A549 (cell line): ENCODE measurements around the gene WBP1L. TPM values are rescaled to one million over a fixed set of nuclear protein-coding genes. Genes with fewer than 3 reads are reported as not detected.
A peak's percentile ranks its signal among the peaks of the same experiment; 100 is the strongest.

Experiments used
- ATAC-seq, 2 experiments: fragments of 200-7000 bp in 1 of 2; fragments of >200 bp in 1 of 2; cut with Nextera tagmentation in 1 of 2; cut with Tn5 transposase in 1 of 2; 3 replicates each; pipeline versions ENCODE4 v1.8.0 to v1.9.1; 2018 to 2020; ENCODE audit warnings: mild to moderate bottlenecking in 1 of 2, moderate library complexity in 1 of 2
- CTCF ChIA-PET: fragments of 300-600 bp; sonication (Branson Sonifier 250); formaldehyde crosslinking; extraction: SDS; loops from one replicate; lab custom pipeline; 2021; ENCODE audit warnings: antibody characterized with exemption, inconsistent platforms; lab: Yijun Ruan, JAX
- POLR2A ChIA-PET: fragments of 350-600 bp; formaldehyde crosslinking; extraction: SDS; loops from one replicate; lab custom pipeline; 2021; ENCODE audit warnings: antibody characterized with exemption, inconsistent platforms; lab: Yijun Ruan, JAX
- DNase-seq, 2 experiments: peaks; one replicate each; pipeline versions ENCODE4 v3.0.0 to v3.0.0-alpha.2; 2011 to 2016; ENCODE audit warnings: low read depth in 1 of 2, low spot score in 1 of 2
- FAIRE-seq: peaks from 2 replicates; lab custom pipeline; 2011; peaks lifted over from hg19 to GRCh38; lab: Jason Lieb, UNC
- H3K27ac ChIP-seq, 2 experiments: fragments of >200 bp; sonication (Bioruptor Twin); formaldehyde crosslinking; 3 replicates each; pipeline ENCODE4 v1.5.1; 2016 to 2017
- H3K4me1 ChIP-seq: fragments of >200 bp; sonication (Bioruptor Twin); formaldehyde crosslinking; 3 replicates; pipeline ENCODE4 v1.6.1; 2016
- H3K4me2 ChIP-seq: fragments of >200 bp; sonication (Bioruptor Twin); formaldehyde crosslinking; 3 replicates; pipeline ENCODE4 v1.6.1; 2016
- H3K4me3 ChIP-seq: fragments of >200 bp; sonication (Bioruptor Twin); formaldehyde crosslinking; 3 replicates; pipeline ENCODE4 v1.5.1; 2016
- H3K9me3 ChIP-seq: fragments of >200 bp; sonication (Bioruptor Twin); formaldehyde crosslinking; 3 replicates; pipeline ENCODE4 v1.6.1; 2016
- BHLHE40 ChIP-seq: IDR thresholded peaks from 2 replicates; pipeline ENCODE4 v1.6.1; 2012; ENCODE audit warnings: low read depth, low read length, inconsistent platforms
- CBX2 ChIP-seq: fragments of 200-600 bp; sonication (generic); IDR thresholded peaks from 2 replicates; pipeline ENCODE4 v1.6.1; 2016; ENCODE audit warnings: low read depth, mild to moderate bottlenecking, borderline replicate concordance
- CBX8 ChIP-seq: fragments of 200-600 bp; sonication (generic); IDR thresholded peaks from 2 replicates; pipeline ENCODE4 v1.6.1; 2016
- CEBPB ChIP-seq, 2 experiments: fragments of >200 bp in 1 of 2; sonication (Bioruptor Twin) in 1 of 2; formaldehyde crosslinking in 1 of 2; IDR thresholded peaks; 2 replicates each; pipeline ENCODE4 v1.6.1; 2012 to 2016
- CHD4 ChIP-seq: fragments of 200-600 bp; sonication (generic); IDR thresholded peaks from 2 replicates; pipeline ENCODE4 v1.6.1; 2016; ENCODE audit warnings: antibody characterized with exemption, mild to moderate bottlenecking, borderline replicate concordance
- EP300 ChIP-seq, 2 experiments: fragments of >200 bp; sonication (Bioruptor Twin); formaldehyde crosslinking; IDR thresholded peaks; 2 replicates in 1 of 2; 3 replicates in 1 of 2; pipeline ENCODE4 v1.6.1; 2016 to 2017
- HOXB5 ChIP-seq: fragments of 250-450 bp; sonication (Bioruptor Pico); IDR thresholded peaks from 2 replicates; pipeline ENCODE4 v1.5.0; 2020; ENCODE audit warnings: mild to moderate bottlenecking, moderate library complexity
- JUN ChIP-seq, 2 experiments: fragments of >200 bp; sonication (Bioruptor Twin); formaldehyde crosslinking; IDR thresholded peaks; 2 replicates in 1 of 2; 3 replicates in 1 of 2; pipeline ENCODE4 v1.6.1; 2016 to 2017
- JUNB ChIP-seq: fragments of >200 bp; sonication (Bioruptor Twin); formaldehyde crosslinking; IDR thresholded peaks from 2 replicates; pipeline ENCODE4 v1.6.1; 2016
- KDM1A ChIP-seq: fragments of 200-600 bp; sonication (generic); IDR thresholded peaks from 2 replicates; pipeline ENCODE4 v1.6.1; 2016; ENCODE audit warnings: low read depth, mild to moderate bottlenecking
- KDM5A ChIP-seq: fragments of 200-600 bp; sonication (generic); IDR thresholded peaks from 2 replicates; pipeline ENCODE4 v1.6.1; 2016; ENCODE audit warnings: antibody characterized with exemption, mild to moderate bottlenecking
- MAFK ChIP-seq: fragments of 450-650 bp; IDR thresholded peaks from 2 replicates; pipeline ENCODE4 v1.6.1; 2014; ENCODE audit not compliant: partially characterized antibody
- MYC ChIP-seq: IDR thresholded peaks from 2 replicates; pipeline ENCODE4 v1.6.1; 2012; ENCODE audit warnings: mild to moderate bottlenecking, inconsistent platforms, low read length, improper control_type of control experiment, borderline replicate concordance
- NFE2L2 ChIP-seq: fragments of 150-350 bp; conservative IDR thresholded peaks from 2 replicates; pipeline ENCODE4 v1.6.1; 2014; ENCODE audit warnings: low read length
- PBX3 ChIP-seq: IDR thresholded peaks from 2 replicates; pipeline ENCODE4 v1.6.1; 2012
- RAD21 ChIP-seq, 2 experiments: fragments of >200 bp in 1 of 2; sonication (Bioruptor Twin) in 1 of 2; formaldehyde crosslinking in 1 of 2; IDR thresholded peaks in 1 of 2; conservative IDR thresholded peaks in 1 of 2; 2 replicates in 1 of 2; 3 replicates in 1 of 2; pipeline ENCODE4 v1.6.1; 2012 to 2018; ENCODE audit warnings: inconsistent platforms in 1 of 2
- RCOR1 ChIP-seq: fragments of 150-350 bp; IDR thresholded peaks from 2 replicates; pipeline ENCODE4 v1.6.1; 2014; ENCODE audit warnings: antibody characterized with exemption, low read length, low read depth
- REST ChIP-seq: fragments of 200-600 bp; sonication (generic); IDR thresholded peaks from 2 replicates; pipeline ENCODE4 v1.6.1; 2016; ENCODE audit warnings: antibody characterized with exemption, mild to moderate bottlenecking, moderate library complexity
- SMC3 ChIP-seq: fragments of >200 bp; sonication (Bioruptor Twin); formaldehyde crosslinking; IDR thresholded peaks from 3 replicates; pipeline ENCODE4 v1.6.1; 2018; ENCODE audit warnings: inconsistent platforms
- WGBS: methylation state at CpG from one replicate; pipeline ENCODE4 v1.1.6; 2017; ENCODE audit errors: missing lambda C conversion rate; 5-methylcytosine and 5-hydroxymethylcytosine counted together
- polyA plus RNA-seq, 4 experiments: library from polyadenylated mRNA; depleted of rRNA in 3 of 4; stranded (reverse); fragments of >200 nt; fragmentation: RNase III in 1 of 4; extraction: RNeasy Plus Mini Kit Qiagen cat#74134 plus additional on column Dnase treatment in 1 of 4; gene quantifications; 2 replicates in 3 of 4; 3 replicates in 1 of 4; pipeline ENCODE4 v1.2.3, GENCODE V29; 2011 to 2017
- TF ChIP-seq, protein P1 (sequence below): fragments of 150-350 bp; IDR thresholded peaks from 2 replicates; pipeline ENCODE4 v1.6.1; 2014; ENCODE audit warnings: low read depth, mild to moderate bottlenecking, low read length

WBP1L gene
- polyA plus RNA-seq, 2 of the 4 experiments (the other 2 are of a cell fraction), result 19.8 to 23.5 TPM

GRCh38 chr10:102775935-102776669, 32.4 kb downstream of the WBP1L start:
- no peak for DNase-seq
- no peak for FAIRE-seq
- WGBS, result 81% methylated on average over 16 of the region's 17 CpGs
- H3K9me3 ChIP-seq, result no peaks in the 10 kb centered on the region
- TF ChIP-seq CBX8 (no peak), SMC3 (no peak)
- TF ChIP-seq, all 56 proteins: peak for 0
- ChIA-PET POLR2A (interaction anchor here (1.3 kb wide), 1 partner anchor 33 kb away, joined by 10 read pairs; the partner anchor contains the start of gene WBP1L), CTCF (interaction anchor here (1.2 to 2.2 kb wide), 4 partner anchors 11 to 126 kb away, joined by 3 to 6 read pairs (median 6); no protein-coding TSS in a partner anchor)
- peak in 1 of 2 experiments; percentile 30; a peak in 3 of 6 replicates for ATAC-seq
- Histone ChIP-seq H3K27ac (no peak overlapping the region; a peak in 1 of 6 replicates), H3K4me1 (peaks cover 4% of the 10 kb centered on the region; the same call in 1 of the 3 replicates), H3K4me2 (no peak overlapping the region), H3K4me3 (no peak overlapping the region)

DNA sequence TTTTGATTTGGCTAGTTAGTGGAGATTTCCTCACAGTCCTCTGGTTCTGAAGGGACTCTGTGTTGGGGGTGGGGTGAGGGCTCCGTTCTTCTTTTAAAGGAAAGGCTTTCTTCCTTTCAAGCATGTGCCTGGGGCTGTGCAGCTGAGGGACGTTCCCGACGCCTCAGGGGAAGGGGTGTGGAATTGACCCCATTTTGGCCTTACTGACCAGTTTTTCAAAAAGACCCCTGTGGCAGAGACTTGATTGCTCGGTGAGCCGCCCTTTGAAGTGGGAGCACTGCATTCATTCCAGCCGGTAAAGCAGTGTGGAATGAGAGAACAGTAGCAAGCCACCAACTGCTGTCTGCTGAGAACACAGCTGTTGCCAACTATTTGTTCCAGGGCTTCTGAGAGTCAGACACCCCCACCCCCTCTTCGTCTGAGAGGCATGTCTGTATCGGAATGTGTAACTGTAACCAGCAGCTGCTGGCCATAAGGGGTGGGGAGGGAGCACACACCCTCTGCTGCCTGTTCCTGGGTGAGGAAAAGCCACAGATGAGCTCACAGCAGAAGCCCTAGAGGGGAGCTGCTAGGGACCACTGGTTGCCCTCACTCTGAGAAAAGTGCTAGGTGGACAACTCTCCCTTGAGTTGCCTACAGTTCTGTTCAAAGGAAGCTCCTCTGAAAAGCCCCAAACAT, 33.2 kb downstream of the WBP1L start:
- Histone ChIP-seq H3K4me1 (peaks cover 4% of the 10 kb centered on the region; the same call in 1 of the 3 replicates), H3K9me3 (no peaks in the 10 kb centered on the region), H3K4me3 (no peak overlapping the region), H3K27ac (no peak overlapping the region), H3K4me2 (no peak overlapping the region)
- POLR2A ChIA-PET, result interaction anchor here (0.9 to 1.3 kb wide), 2 partner anchors 10 to 33 kb away, joined by 5 to 10 read pairs; partner anchors contain the start of gene WBP1L
- TF ChIP-seq JUNB (no peak), CHD4 (no peak), KDM1A (no peak), MYC (no peak), PBX3 (no peak), RAD21 (conservative IDR thresholded peaks at IDR 0.05 in 1 of 2, IDR thresholded peaks at IDR 0.05 in 1 of 2) (no peak), CEBPB (IDR thresholded peaks at IDR 0.05) (no peak), CBX2 (no peak), KDM5A (no peak), MAFK (no peak)
- DNase-seq (peak in 1 of 2 experiments; percentile 29), ATAC-seq (peak; percentile 17 to 66; a peak in 4 of 6 replicates), FAIRE-seq (no peak)
- WGBS, result 77% methylated on average over 9 of the region's 9 CpGs
- CTCF ChIA-PET, result interaction anchor here (0.8 to 2.2 kb wide), 5 partner anchors 10 to 277 kb away, joined by 3 to 6 read pairs (median 3); no protein-coding TSS in a partner anchor

DNA sequence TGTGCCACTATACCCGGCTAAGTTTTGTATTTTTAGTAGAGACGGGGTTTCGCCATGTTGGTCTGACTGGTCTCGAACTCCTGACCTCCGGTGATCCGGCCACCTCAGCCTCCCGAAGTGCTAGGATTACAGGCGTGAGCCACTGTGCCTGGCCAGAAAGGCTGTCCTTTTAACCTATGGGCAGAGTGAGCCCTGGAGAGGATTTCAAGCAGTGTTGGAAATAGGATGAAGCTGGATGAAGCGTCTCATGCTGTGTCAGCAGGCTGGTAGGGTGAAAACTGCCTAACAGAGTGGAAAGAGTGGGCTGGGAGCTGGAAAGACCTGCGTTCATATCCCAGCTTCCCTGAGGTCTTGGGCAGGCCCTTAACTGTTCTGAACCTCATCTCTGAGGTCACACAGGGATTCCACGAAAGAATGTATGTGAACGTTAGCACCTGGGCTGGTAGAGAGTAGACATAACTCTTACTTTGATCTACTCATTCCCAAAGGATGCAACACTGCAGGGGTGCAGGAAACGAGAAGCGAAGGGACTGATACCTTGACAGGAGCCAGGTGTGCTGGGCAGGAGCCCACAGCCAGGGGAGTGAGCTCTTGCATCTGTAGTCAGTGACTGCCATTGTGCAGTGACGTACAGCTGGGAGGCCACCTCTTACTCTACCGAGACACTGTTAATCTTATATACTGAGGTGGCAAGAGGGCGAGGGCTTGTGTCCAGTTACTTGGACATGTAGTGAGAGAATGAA, 34.1 kb downstream of the WBP1L start:
- H3K9me3 ChIP-seq, result no peaks in the 10 kb centered on the region
- WGBS, result 91% methylated on average over 17 of the region's 17 CpGs
- DNase-seq (no peak), FAIRE-seq (no peak), ATAC-seq (no peak)
- peaks cover 10% of the 10 kb centered on the region; the same call in 1 of the 3 replicates for H3K4me1 ChIP-seq
- no peak for TF ChIP-seq JUN (IDR thresholded peaks at IDR 0.05)
- TF ChIP-seq RCOR1, result no peak
- no peak for TF ChIP-seq KDM5A
- no peak for TF ChIP-seq NFE2L2
- no peak for TF ChIP-seq PBX3
- TF ChIP-seq CBX8, result no peak
- no peak for TF ChIP-seq HOXB5 (CRISPR knock-in tag)
- TF ChIP-seq, protein P1, sequence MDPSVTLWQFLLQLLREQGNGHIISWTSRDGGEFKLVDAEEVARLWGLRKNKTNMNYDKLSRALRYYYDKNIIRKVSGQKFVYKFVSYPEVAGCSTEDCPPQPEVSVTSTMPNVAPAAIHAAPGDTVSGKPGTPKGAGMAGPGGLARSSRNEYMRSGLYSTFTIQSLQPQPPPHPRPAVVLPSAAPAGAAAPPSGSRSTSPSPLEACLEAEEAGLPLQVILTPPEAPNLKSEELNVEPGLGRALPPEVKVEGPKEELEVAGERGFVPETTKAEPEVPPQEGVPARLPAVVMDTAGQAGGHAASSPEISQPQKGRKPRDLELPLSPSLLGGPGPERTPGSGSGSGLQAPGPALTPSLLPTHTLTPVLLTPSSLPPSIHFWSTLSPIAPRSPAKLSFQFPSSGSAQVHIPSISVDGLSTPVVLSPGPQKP, result no peak
- TF ChIP-seq MAFK, result no peak
- TF ChIP-seq EP300 (IDR thresholded peaks at IDR 0.05), result no peak
- TF ChIP-seq CBX2, result no peak
- TF ChIP-seq REST, result no peak
- no peak for TF ChIP-seq BHLHE40
- no peak overlapping the region for H3K4me3 ChIP-seq
- no peak overlapping the region for H3K27ac ChIP-seq
- ChIA-PET POLR2A (interaction anchor here (0.9 kb wide), 1 partner anchor 9 kb away, joined by 5 read pairs; no protein-coding TSS in a partner anchor), CTCF (interaction anchor here (0.8 to 1.7 kb wide), 3 partner anchors 9 to 276 kb away, joined by 3 to 4 read pairs (median 3); no protein-coding TSS in a partner anchor)
- H3K4me2 ChIP-seq, result no peak overlapping the region
